GM12875 (cell line): ENCODE data around the gene CHMP2B.

Experiments used
- H3K4me3 ChIP-seq: one replicate; pipeline ENCODE4 v1.5.1; 2011; ENCODE audit warnings: low read depth, low read length, control low read depth
- TF ChIP-seq, protein P1 (sequence below): IDR thresholded peaks from 2 replicates; pipeline ENCODE4 v1.5.1; 2011; ENCODE audit warnings: low read depth, mild to moderate bottlenecking, control low read depth, inconsistent platforms, low read length, moderate library complexity, borderline replicate concordance; ENCODE audit not compliant: insufficient read depth

CHMP2B gene

GRCh38 chr3:87227104-87227834 is at the start of gene CHMP2B:
Gene CHMP2B, plus strand, starts transcription at chr3:87227309. Its CDS starts 214 bp downstream, at chr3:87227523.
- H3K4me3 ChIP-seq, result peak within 1 kb of the TSS; percentile 76
- TF ChIP-seq, protein P1, sequence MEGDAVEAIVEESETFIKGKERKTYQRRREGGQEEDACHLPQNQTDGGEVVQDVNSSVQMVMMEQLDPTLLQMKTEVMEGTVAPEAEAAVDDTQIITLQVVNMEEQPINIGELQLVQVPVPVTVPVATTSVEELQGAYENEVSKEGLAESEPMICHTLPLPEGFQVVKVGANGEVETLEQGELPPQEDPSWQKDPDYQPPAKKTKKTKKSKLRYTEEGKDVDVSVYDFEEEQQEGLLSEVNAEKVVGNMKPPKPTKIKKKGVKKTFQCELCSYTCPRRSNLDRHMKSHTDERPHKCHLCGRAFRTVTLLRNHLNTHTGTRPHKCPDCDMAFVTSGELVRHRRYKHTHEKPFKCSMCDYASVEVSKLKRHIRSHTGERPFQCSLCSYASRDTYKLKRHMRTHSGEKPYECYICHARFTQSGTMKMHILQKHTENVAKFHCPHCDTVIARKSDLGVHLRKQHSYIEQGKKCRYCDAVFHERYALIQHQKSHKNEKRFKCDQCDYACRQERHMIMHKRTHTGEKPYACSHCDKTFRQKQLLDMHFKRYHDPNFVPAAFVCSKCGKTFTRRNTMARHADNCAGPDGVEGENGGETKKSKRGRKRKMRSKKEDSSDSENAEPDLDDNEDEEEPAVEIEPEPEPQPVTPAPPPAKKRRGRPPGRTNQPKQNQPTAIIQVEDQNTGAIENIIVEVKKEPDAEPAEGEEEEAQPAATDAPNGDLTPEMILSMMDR, result no peak

GRCh38 chr3:87179642-87180041 is 47.5 kb upstream of the CHMP2B start:
- TF ChIP-seq, protein P1, result no peak
- no peak overlapping the region for H3K4me3 ChIP-seq

DNA sequence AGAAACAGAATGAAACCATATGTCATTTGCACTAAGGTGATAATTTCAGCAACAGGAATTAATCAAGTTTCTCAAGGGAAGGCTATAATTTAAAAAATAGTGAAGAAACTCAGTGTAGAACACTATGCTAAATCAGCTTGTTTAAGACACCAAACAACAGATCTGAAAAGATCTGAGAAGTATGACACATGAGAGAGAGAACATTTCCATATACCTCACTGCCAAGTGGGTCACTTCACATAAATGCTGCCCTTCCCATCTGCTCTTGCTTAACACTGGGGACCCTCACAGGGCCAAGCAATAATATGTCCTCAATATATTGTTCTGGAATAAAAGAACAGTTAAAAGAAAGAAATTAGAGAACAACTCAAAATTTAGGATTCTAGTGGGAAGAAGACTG is 45.6 kb upstream of the CHMP2B start:
- TF ChIP-seq, protein P1, result no peak
- H3K4me3 ChIP-seq, result no peak overlapping the region

GRCh38 chr3:87182023-87182422 is 45.1 kb upstream of the CHMP2B start:
- H3K4me3 ChIP-seq, result no peak overlapping the region
- TF ChIP-seq, protein P1, result no peak

DNA sequence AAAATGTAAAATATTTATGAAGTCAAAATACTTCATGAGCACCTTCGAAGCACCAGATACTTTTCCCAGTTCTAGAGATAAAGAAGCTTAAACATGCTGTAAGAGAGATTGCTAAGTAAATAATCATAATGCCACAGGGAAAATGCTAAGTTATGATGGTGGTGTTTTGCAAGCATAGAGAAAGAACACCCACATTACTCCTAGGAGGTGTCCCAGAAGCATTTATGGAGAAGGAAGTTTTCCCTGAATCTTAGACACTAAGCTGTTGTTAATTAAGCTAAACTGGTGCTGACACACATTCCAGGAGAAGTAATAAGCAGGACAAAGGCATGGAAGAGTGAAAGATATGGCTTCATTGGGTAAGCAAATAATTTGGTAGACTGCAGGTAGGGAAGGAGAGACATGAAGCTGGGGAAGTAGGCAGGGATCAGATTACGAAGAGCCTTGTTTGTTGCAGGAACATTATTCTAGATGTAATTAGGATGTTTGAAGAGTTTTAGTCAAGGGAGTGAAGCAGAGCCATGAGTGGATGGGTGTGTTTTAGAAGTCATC is 40.4 kb upstream of the CHMP2B start:
- H3K4me3 ChIP-seq, result no peak overlapping the region
- TF ChIP-seq, protein P1, result no peak

GRCh38 chr3:87191175-87191574 is 35.9 kb upstream of the CHMP2B start:
- TF ChIP-seq, protein P1, result no peak
- H3K4me3 ChIP-seq, result no peak overlapping the region

DNA sequence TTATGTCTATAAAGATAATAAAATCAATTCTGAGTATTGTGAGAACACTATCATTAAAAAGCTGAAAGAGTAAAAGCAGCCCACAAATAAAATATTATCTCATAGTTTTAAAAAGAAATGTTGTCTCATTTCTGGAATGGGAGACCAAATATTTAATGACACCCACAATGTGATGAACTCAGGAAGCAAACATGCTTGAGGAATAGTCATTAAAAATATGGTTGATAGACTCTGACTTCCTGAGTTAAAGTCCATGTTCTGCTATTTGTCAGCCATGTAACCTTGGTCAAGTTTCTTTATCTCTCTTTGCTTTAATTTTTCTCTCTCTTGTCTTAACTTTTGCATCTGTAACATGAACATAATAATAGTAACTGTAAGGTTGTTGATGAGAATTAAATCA is 35.5 kb upstream of the CHMP2B start:
- no peak overlapping the region for H3K4me3 ChIP-seq
- TF ChIP-seq, protein P1, result no peak
